Kidney (tissue), 14 donors: ENCODE measurements around the gene ABHD10. TPM values are rescaled to one million over a fixed set of nuclear protein-coding genes. Genes with fewer than 3 reads are reported as not detected.
A peak's percentile ranks its signal among the peaks of the same experiment; 100 is the strongest.

Experiments
- DNase-seq, 5 donors: peaks; one replicate each; pipeline ENCODE4 v3.0.0-alpha.2; 2013 to 2020
- FAIRE-seq: peaks from 2 replicates; lab custom pipeline; 2012; peaks lifted over from hg19 to GRCh38; lab: Jason Lieb, UNC
- H3K27ac ChIP-seq, 2 donors: one replicate each; pipeline ENCODE4 v1.7.0; 2013; ENCODE audit warnings: low read depth in 2 of 2, low read length in 2 of 2, inconsistent platforms in 1 of 2
- H3K27me3 ChIP-seq: one replicate; pipeline ENCODE4 v1.7.1; 2013; ENCODE audit warnings: low read length, inconsistent platforms; ENCODE audit not compliant: control insufficient read depth, insufficient read depth
- H3K36me3 ChIP-seq, 3 donors: one replicate each; pipeline versions ENCODE4 v1.7.0 to v1.7.1; 2013; ENCODE audit warnings: low read length in 3 of 3, control low read depth in 1 of 3, inconsistent platforms in 1 of 3; ENCODE audit not compliant: insufficient read depth in 3 of 3, control insufficient read depth in 2 of 3
- H3K4me1 ChIP-seq, 3 donors: one replicate each; pipeline versions ENCODE4 v1.7.0 to v1.7.1; 2013; ENCODE audit warnings: low read length in 3 of 3, inconsistent platforms in 1 of 3, low read depth in 1 of 3; ENCODE audit not compliant: control insufficient read depth in 2 of 3, insufficient read depth in 2 of 3
- H3K4me3 ChIP-seq, 3 donors: one replicate each; pipeline versions ENCODE4 v1.7.0 to v1.8.1; 2013; ENCODE audit warnings: low read length in 3 of 3, control low read depth in 1 of 3, inconsistent platforms in 1 of 3
- H3K9ac ChIP-seq, 3 donors: one replicate each; pipeline versions ENCODE4 v1.7.0 to v1.7.1; 2013; ENCODE audit warnings: low read length in 3 of 3, control low read depth in 1 of 3, inconsistent platforms in 1 of 3
- H3K9me3 ChIP-seq, 3 donors: one replicate each; pipeline versions ENCODE4 v1.7.0 to v1.7.1; 2013; ENCODE audit warnings: low read length in 3 of 3, control low read depth in 1 of 3, inconsistent platforms in 1 of 3; ENCODE audit not compliant: control insufficient read depth in 2 of 3, insufficient read depth in 1 of 3
- CTCF ChIP-seq: IDR thresholded peaks from 3 replicates; pipeline ENCODE4 v1.5.1; 2012; ENCODE audit warnings: mild to moderate bottlenecking, moderate library complexity, borderline replicate concordance; ENCODE audit not compliant: insufficient read depth; ENCODE audit errors: extremely low read depth
- intact Hi-C: fragments of 100-400 bp; cut with DNase I; formaldehyde crosslinking; loops from one replicate; pipeline ENCODE4 v1.11.1; 2022
- polyA plus RNA-seq: library from polyadenylated mRNA; stranded (reverse); fragments of 350-450 nt; fragmentation: Illumina TruSeq; extraction: RNeasy Lipid Tissue Mini Kit (QIAGEN cat#74804); gene quantifications from one replicate; pipeline ENCODE4 v1.2.3, GENCODE V29; 2014; ENCODE audit warnings: low read depth, low replicate concordance; ENCODE audit not compliant: insufficient read depth
- total RNA-seq: library from RNA; stranded (reverse); fragmentation: NEBNext Ultra II Directional; extraction: Animal tissue kit (Norgen Biotek cat#: 25700); gene quantifications from one replicate; pipeline ENCODE4 v1.2.1, GENCODE V29; 2021
- donor health status: control.
- donor health status: control.
- donor health status: control.
- donor health status: control.
- donor health status: control.
- donor health status: DM: yes; HTN: yes; CAD: no.
- donor health status: Normal renal cell carcinoma (clear cell type).

The ABHD10 gene
- total and polyA plus RNA-seq, 2 donors from 2014 or later, result 30.9 to 53.2 TPM

- no peak for TF ChIP-seq CTCF
- H3K9me3 ChIP-seq, result no peaks in the 10 kb centered on the region
- H3K9ac ChIP-seq, result no peak overlapping the region
- no peak overlapping the region for H3K4me3 ChIP-seq
- DNase-seq (no peak), FAIRE-seq (no peak)
- H3K27me3 ChIP-seq, result no peaks in the 10 kb centered on the region
- H3K36me3 ChIP-seq, result peaks cover 0 to 33% (median 18%) of the 10 kb centered on the region in 3 donors
- no peaks in the 10 kb centered on the region for H3K4me1 ChIP-seq
- H3K27ac ChIP-seq, result no peak overlapping the region
- intact Hi-C loops, result no loop called here
Measured at GRCh38 chr3:111956449-111956848, 22.4 kb upstream of the ABHD10 start.

DNA sequence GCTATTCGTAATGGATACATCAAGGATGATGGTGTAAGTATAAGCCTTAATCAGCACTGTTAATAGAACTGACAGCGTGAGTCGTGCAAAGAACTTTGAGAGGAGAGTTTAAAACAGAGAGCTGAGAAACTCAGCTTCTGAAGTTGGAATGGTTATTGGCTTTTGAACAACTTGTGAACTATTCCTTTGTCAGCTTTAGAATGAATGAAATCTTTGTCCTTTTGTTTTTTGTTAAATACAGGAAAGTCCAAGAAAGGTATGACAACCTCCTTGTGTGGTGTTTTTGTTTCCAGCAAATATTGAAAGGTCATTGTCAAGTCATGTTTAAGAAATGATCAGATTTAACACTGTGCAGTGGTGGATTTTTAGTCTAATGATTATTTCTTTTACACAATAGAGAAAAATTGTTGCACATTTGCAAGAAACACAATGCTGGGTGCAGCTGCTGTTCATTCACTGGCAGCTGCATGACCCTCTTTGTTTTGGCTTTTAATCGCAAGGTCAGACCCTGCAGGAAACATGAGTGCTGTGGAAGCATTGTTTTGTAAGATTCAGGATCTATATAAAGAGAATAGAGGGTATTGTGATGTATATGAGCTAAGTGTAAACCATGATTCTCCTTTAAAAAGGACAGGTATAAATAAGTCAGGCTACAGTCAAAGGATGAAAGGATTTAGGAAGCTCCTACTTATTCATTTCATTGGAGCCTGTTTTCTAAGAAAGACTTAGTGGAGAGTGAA is 21.7 kb upstream of the ABHD10 start:
- Histone ChIP-seq H3K4me1 (no peaks in the 10 kb centered on the region), H3K9ac (no peak overlapping the region), H3K4me3 (no peak overlapping the region), H3K27me3 (no peaks in the 10 kb centered on the region), H3K36me3 (peaks cover 0 to 33% (median 20%) of the 10 kb centered on the region in 3 donors), H3K9me3 (no peaks in the 10 kb centered on the region), H3K27ac (no peak overlapping the region)
- intact Hi-C loops, result no loop called here
- TF ChIP-seq CTCF, result no peak
- FAIRE-seq, result no peak
- DNase-seq, result peak in 1 of 5 donors; percentile 10

- intact Hi-C loops, result loop anchor here (10.0 kb wide), 1 partner anchor 87 kb away; no protein-coding TSS in a partner anchor
- no peak overlapping the region for H3K9ac ChIP-seq
- H3K4me1 ChIP-seq, result peaks cover 0 to 1% (median 0%) of the 10 kb centered on the region in 3 donors
- H3K9me3 ChIP-seq, result no peaks in the 10 kb centered on the region
- no peak overlapping the region for H3K4me3 ChIP-seq
- H3K36me3 ChIP-seq, result peaks cover 0 to 18% (median 9%) of the 10 kb centered on the region in 3 donors
- DNase-seq (peak in 2 of 5 donors; percentile 63 to 74), FAIRE-seq (no peak)
- H3K27me3 ChIP-seq, result no peaks in the 10 kb centered on the region
- no peak for TF ChIP-seq CTCF
- no peak overlapping the region for H3K27ac ChIP-seq
Measured at GRCh38 chr3:111961461-111962164, 17.2 kb upstream of the ABHD10 start.
